ENCODE measurements around the gene GRM1.

DNA sequence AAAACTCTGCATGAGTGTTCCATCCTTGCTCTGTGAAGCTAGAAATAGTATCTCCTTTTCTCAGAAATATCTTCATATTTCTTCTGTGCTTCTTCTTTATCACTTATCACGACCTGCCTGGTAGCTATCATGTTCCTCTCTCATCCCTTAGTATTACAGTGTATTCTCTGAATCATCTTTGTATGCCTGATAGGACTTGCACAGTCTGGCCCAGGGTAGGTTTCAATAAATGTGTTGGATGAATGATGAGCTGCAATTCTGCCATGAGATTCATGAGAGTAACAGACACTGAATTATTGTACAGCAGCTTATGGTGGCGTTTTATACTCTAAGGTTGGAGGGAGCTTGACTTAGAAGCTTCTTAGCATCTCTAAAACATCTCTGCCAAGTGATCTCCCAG lies 66.6 kb downstream of the GRM1 start:
- TF ChIP-seq, protein P1, sequence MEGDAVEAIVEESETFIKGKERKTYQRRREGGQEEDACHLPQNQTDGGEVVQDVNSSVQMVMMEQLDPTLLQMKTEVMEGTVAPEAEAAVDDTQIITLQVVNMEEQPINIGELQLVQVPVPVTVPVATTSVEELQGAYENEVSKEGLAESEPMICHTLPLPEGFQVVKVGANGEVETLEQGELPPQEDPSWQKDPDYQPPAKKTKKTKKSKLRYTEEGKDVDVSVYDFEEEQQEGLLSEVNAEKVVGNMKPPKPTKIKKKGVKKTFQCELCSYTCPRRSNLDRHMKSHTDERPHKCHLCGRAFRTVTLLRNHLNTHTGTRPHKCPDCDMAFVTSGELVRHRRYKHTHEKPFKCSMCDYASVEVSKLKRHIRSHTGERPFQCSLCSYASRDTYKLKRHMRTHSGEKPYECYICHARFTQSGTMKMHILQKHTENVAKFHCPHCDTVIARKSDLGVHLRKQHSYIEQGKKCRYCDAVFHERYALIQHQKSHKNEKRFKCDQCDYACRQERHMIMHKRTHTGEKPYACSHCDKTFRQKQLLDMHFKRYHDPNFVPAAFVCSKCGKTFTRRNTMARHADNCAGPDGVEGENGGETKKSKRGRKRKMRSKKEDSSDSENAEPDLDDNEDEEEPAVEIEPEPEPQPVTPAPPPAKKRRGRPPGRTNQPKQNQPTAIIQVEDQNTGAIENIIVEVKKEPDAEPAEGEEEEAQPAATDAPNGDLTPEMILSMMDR (IDR thresholded peaks at IDR 0.05) = no peak
- TF ChIP-seq POLR2AphosphoS5 (IDR thresholded peaks at IDR 0.05) = no peak
- TF ChIP-seq POLR2A (IDR thresholded peaks at IDR 0.05) = no peak

Data from prostate gland (tissue), 2 donors.